H1 (cell line): ENCODE results near the gene FRMD4A. TPM values are rescaled to one million over a fixed set of nuclear protein-coding genes. Genes with fewer than 3 reads are reported as not detected.

ENCODE experiments used
- RAD21 ChIP-seq, 2 experiments: IDR thresholded peaks in 1 of 2; conservative IDR thresholded peaks in 1 of 2; 2 replicates each; pipeline ENCODE4 v1.6.1; 2011; ENCODE audit warnings: low read depth in 2 of 2, low read length in 2 of 2, improper control_type of control experiment in 1 of 2, inconsistent platforms in 1 of 2, mild to moderate bottlenecking in 1 of 2, moderate library complexity in 1 of 2
- RBBP5 ChIP-seq: IDR thresholded peaks from 2 replicates; pipeline ENCODE4 v1.7.1; 2012; ENCODE audit warnings: low read depth, mild to moderate bottlenecking, inconsistent platforms, low read length, moderate library complexity, borderline replicate concordance
- SP4 ChIP-seq: IDR thresholded peaks from 2 replicates; pipeline ENCODE4 v1.6.1; 2012; ENCODE audit warnings: low read length, inconsistent platforms
- SRF ChIP-seq: IDR thresholded peaks from 2 replicates; pipeline ENCODE4 v1.6.1; 2011; ENCODE audit warnings: mild to moderate bottlenecking, low read depth, low read length, moderate library complexity
- SUZ12 ChIP-seq: fragments of 200-600 bp; sonication (generic); IDR thresholded peaks from 2 replicates; pipeline ENCODE4 v1.6.1; 2012; ENCODE audit warnings: mild to moderate bottlenecking, inconsistent platforms, low read length, moderate library complexity, mixed read lengths
- polyA plus RNA-seq, 7 experiments: library from polyadenylated mRNA; depleted of rRNA in 3 of 7; stranded (reverse) in 5 of 7; unstranded in 2 of 7; fragments of >200 nt in 5 of 7; fragments of 200-250 nt in 2 of 7; gene quantifications; 1 replicate in 5 of 7; 2 replicates in 1 of 7; 4 replicates in 1 of 7; pipeline versions ENCODE4 v1.2.1 to v1.2.3, GENCODE V29; 2011 to 2013; ENCODE audit warnings: missing spikeins in 2 of 7, mixed read lengths in 2 of 7
- total RNA-seq: library from RNA; stranded (reverse); fragmentation: NEBNext Ultra II Directional; extraction: Animal tissue kit (Norgen Biotek cat#: 25700); gene quantifications from 2 replicates; pipeline ENCODE4 v1.2.1, GENCODE V29; 2021
- TF ChIP-seq, protein P1 (sequence below): IDR thresholded peaks from 2 replicates; pipeline ENCODE4 v1.6.1; 2012; ENCODE audit warnings: inconsistent platforms

Gene FRMD4A
- total and polyA plus RNA-seq, 2 of the 8 experiments (the other 6 are each of a cell fraction or from before 2014, with no cell fraction given) = 38.6 to 39.6 TPM

DNA sequence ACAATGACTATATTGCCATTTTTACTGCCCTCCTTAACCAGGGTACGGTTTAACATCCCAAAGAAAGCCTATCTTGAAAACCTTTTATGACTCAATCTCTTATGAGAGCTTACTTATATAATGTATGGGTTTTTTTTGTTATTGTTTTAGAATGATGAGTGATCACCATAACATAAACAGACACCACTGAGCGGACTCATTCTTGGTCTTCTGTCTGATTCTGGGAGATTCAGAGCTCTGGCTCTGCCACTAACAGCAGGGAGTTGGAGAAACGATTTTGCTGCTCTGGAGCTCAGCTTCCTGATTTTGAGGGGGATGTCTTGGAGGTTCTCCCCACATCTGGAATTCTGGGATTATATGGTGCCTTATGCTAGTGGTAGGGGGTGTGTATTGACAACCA, 244.1 kb downstream of the FRMD4A start (continued):
- TF ChIP-seq SRF (no peak), RAD21 (IDR thresholded peaks at IDR 0.05 in 1 of 2, conservative IDR thresholded peaks at IDR 0.05 in 1 of 2; ENCODE audit: low read depth in 2 of 2, low read length in 2 of 2) (no peak), SP4 (no peak), RBBP5 (no peak), SUZ12 (no peak)
- TF ChIP-seq, protein P1, sequence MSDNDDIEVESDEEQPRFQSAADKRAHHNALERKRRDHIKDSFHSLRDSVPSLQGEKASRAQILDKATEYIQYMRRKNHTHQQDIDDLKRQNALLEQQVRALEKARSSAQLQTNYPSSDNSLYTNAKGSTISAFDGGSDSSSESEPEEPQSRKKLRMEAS = no peak
